GM18909 (cell line): ENCODE results near the gene NUP205.

Source experiments
- ATAC-seq: cut with Tn5 transposase; IDR thresholded peaks from one replicate; pipeline ENCODE4 v1.9.1; 2021; ENCODE audit warnings: mild to moderate bottlenecking; ENCODE audit not compliant: unreplicated experiment, poor library complexity

Gene NUP205, protein sequence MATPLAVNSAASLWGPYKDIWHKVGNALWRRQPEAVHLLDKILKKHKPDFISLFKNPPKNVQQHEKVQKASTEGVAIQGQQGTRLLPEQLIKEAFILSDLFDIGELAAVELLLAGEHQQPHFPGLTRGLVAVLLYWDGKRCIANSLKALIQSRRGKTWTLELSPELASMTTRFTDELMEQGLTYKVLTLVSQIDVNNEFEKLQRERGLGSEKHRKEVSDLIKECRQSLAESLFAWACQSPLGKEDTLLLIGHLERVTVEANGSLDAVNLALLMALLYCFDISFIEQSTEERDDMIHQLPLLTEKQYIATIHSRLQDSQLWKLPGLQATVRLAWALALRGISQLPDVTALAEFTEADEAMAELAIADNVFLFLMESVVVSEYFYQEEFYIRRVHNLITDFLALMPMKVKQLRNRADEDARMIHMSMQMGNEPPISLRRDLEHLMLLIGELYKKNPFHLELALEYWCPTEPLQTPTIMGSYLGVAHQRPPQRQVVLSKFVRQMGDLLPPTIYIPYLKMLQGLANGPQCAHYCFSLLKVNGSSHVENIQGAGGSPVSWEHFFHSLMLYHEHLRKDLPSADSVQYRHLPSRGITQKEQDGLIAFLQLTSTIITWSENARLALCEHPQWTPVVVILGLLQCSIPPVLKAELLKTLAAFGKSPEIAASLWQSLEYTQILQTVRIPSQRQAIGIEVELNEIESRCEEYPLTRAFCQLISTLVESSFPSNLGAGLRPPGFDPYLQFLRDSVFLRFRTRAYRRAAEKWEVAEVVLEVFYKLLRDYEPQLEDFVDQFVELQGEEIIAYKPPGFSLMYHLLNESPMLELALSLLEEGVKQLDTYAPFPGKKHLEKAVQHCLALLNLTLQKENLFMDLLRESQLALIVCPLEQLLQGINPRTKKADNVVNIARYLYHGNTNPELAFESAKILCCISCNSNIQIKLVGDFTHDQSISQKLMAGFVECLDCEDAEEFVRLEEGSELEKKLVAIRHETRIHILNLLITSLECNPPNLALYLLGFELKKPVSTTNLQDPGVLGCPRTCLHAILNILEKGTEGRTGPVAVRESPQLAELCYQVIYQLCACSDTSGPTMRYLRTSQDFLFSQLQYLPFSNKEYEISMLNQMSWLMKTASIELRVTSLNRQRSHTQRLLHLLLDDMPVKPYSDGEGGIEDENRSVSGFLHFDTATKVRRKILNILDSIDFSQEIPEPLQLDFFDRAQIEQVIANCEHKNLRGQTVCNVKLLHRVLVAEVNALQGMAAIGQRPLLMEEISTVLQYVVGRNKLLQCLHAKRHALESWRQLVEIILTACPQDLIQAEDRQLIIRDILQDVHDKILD (N-terminal part only)

DNA sequence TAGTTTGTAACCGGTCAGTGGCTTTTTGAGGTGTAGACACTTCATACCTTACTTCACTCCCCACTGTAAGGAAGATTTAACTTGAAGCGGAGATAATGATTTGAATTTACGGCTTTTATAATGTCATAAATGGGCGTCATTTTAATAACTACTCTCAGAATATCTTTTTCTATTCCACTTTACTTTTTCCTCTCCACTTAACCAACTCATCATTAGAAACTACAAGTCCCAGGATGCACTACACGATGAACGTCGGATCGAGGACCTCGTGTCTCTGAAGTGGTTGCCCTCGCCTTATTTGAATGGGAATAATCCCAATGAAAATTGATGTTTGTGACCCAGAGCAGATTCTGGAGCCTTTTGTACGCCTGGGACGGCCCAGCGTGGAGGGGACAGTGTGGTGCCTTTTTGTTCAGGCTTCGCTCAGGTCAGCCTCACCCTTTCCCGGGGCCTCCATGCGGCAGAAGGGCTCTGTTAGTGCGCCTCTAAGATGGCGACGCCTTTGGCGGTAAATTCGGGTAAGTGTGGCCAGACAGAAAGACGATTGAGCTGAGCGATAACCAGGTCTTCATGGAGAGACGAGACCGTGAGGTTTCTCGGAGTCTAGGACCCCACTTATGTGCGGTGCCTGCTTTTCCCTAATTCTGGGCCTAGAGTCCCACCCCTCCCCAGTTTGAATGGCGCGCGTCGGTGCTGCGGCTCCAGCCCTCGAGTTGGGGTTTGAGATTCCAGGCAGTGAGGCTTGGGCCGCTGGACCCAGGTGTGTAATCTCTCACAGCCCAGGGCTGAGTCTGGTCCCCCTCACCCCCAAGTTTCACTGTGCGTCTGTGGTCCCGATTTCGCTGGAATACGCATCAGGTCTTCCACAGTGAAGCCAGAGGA, at the start of gene NUP205:
Gene NUP205, plus strand, starts transcription at position 463 of the 882 bp plus-strand sequence. Its CDS starts 28 bp downstream, at position 491.
- peak; percentile 73 for ATAC-seq

DNA sequence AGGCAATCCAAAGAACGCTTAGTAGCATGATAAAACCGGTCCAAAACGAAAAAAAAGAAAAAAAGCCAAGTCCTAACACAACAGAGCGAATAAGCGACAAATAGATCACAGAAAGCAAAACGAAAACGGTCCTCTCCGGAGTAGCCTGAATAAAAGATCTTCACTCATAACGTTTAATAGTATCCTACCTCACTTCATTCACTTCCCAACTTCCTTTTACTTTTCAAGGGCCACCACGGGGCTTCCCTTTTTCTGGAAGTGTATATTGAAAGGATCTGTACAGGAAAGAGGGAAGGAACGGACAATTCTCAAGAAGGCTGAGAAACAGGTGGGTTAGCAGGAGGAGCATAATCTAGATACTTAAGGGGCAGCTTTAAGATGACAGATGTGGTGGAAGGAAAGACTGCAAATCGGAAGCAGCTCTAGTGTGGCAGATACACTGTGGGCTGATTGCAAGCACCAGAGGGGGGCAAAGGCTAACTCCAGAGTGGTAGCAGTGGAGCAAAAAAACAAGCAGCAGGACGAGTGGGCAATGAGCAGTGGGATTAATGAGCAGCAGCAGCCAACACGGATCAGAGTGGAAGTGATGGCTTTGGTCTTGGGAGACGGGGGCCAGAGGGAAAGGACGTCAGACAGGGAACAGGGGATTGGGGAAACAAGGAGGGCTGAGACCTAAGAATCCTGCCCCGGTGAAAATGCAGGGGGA, 48.7 kb upstream of the NUP205 start:
- ATAC-seq: peak; percentile 36

DNA sequence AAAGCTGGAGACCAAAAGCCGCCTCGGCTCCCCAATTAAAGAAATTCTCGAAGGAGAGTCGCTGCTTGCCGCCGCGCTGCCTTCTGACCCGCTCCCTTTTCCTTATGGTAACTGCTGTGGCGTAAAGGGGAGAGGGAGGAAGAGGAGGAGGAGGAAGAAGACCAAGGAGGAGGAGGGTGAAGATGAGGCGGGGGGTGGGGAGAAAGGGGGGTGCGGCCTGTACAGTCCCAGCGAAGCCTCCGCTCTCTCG, 48.2 kb upstream of the NUP205 start:
- no peak for ATAC-seq

DNA sequence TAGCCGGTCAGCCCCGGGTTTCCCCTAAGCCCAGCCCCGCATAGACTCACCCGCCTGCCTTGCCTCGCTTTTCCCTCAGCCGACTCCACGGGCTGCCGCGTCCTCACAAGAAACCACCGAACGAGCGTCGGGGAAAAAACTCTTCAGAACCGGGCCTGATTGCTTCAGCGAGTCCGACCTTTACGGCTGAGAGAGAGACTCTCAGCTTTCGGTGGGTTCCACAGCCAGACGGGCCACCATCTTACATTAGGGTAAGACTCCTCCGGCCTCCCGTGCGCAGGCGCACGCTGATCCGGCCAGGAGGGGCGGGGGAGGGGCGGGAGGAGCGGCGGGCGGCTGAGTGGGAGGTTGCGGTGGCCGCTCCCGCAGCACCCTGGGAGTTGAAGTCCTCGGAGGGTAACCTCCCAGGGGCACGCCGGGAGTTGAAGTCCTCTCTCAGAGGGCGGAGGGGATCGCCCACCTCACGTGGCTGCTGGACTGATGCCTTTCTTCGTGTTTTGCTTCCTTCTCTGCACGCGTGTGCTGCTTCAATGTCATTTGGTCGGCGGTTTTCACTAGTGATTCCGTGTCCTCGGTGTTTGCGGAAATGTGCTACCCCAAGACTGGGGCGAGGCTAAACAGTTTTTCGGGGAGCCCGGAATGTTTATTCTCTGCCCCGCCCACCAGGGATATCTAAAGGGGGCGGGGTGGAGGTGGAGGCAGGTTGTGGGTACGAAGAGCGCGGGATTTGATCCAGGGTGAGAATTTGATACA, 47.7 kb upstream of the NUP205 start, which contains the start of gene CNOT4:
Gene CNOT4, minus strand, starts transcription at position 264 of the 753 bp plus-strand sequence. CDS start 71,771 bp downstream, outside the sequence.
- peak; percentile 97 for ATAC-seq

DNA sequence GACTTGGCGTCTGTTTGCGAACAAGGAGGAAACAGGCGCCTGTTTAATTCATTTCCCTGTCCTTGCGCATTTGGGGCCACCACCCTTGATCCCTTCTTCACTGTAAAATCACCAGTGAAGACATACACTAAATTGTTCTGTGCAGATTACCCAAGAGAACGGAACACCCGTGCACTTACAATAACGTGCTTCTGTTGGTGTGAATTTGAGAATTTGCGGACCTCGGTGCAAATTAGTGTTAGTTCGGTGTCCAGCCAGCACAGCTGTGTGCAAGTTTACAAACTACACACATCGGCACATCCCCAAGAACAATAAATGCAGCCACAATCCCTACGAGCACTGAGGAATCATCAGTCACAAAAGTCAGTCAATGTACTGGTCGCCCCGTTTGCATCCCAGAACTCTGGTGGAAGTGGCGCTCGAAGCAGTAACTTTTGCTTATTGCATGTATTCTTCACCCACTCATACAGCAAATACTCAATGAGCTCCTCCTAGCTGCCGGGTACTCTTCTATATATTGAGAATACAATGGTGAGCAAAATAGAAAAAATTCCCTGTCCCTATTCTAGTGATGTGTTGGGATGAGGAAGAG, 47.0 kb upstream of the NUP205 start:
- no peak for ATAC-seq

DNA sequence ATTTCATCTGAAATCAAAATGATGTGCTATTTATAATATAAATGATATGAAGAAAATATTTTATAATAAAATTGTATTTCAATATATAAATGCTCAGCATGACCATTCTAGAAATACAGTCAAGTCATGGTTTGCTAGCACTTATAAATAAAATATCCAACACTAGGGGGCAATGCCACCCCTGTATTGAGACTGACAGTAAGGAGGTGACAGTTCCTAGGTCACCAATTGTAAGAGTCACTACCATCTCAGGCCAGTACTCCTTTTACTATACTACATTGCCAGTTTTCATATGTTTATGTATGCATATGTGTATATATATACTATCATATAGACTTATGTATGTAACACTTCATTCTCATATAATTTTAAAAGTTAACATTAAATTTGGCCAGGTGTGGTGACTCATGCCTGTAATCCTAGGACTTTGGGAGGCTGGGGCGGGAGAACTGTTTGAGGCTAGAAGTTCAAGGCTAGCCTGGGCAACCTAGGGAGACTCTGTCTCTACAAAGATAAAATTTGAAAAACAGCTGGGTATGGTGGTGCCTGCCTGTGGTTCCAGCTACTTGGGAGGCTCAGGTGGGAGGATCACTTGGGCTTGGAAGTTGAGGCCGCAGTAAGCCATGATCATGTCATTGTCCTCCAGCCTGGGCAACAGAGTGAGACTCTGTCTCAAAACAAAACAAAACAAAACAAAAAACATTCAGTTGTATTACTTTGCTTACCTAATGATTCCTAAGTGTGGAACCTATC, 45.4 kb upstream of the NUP205 start:
- ATAC-seq: peak; percentile 43

DNA sequence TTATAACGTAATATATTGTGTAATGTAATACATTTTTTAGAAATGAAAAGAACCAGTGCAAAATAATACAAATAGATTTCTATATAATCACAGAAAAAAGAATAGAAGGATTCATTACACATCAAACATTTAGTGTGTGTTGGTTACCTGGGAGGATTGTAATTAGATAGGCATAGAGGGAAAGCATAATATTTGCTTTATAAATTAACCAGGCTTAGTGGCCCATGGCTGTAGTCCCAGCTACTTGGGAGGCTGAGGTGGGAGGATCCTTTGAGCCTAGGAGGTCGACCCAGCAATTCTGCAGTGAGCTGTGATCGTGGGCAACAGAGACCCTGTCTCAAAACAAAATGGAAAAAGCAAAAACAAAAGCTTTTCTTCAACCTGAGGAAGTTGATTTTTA, 42.9 kb upstream of the NUP205 start:
- ATAC-seq: no peak

DNA sequence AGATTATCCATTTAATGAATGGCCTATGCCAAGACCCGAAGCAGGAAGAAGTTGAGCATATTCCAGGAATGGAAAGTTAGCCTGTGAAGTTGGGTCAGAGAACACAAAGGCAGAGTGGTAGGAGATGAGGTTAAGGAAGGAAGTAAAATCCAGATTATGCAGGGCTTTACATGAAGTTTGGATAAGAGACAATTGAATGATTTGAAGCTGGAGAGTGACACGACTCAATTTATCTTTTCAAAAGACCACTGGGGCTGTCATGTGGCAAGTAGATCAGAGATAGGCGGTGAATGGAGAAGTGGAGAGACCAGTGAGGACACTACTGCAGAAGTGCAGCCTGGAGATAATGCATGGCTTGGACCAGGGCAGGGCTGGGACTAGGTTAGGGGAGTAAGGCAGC, 40.7 kb upstream of the NUP205 start:
- no peak for ATAC-seq

DNA sequence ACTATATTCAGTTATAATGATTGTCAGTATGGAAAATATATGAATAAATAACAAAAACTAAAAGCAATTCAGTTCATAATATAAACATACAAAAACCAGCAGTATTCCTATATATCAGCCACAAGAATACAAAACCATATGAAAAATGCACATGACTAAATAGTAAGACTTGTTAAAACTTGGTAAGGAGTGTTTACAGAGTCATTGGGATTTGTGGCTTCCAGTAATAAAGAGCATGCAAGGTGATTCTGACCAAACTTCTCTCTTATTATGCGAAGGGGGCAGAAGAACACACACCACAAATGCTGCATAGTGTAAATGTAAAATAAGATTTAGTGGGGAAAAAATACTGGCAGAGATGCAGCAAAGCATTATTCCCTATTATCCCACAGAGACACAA, 39.0 kb upstream of the NUP205 start:
- no peak for ATAC-seq

DNA sequence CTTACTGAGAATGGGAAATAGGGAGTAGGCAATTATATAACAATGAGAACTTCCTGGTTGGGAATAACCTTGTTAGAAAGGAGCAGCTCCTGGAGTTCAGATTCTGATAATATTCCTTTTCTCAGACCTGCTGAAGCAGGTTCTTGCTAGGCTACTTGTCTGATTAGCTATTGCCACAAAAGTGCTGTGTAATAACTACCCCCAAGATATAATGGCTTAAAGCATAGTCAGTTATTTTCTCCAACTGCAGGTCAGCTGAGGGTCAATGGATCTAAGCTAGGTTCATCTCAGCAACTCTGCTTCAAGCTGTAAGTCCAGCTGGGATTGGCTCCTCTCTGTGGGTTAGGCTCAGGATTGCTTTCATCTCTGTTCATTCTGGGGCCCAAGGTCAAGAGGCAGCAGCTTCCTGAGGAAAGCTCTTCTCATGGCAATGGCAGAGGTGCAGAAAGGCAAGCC, 38.5 kb upstream of the NUP205 start:
- ATAC-seq: no peak

DNA sequence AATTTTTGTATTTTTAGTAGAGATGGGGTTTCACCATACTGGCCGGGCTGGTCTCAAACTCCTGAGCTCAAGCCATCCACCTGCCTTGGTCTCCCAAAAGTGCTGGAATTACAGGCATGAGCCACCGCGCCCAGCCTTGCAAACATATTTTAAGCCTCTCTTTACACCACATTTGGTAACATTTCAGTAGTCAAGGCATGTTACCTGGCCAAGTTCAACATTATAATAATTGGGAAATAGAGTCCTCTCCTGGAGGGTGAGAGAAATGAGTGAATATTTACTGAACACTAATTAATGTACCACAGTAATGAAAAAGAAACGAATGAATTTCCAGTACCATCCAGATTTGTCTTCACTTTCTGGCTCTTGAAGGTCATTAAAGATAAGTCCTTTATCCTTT, 37.8 kb upstream of the NUP205 start:
- no peak for ATAC-seq

DNA sequence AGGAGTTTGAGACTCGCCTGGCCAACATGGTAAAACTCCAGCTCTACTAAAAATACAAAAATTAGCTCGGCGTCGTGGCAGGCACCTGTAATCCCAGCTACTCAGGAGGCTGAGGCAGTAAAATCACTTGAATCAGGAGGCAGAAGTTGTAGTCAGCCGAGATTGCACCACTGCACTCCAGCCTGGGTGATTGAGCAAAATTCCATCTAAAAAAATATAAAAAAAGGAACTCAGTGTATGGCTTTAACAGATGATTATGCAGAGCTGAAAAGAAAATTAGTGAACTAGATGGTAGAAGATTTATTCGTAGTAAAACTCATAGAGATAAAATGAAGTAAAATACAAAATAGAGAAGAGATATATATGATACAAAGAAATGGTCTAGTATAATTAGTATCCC, 35.2 kb upstream of the NUP205 start:
- no peak for ATAC-seq

DNA sequence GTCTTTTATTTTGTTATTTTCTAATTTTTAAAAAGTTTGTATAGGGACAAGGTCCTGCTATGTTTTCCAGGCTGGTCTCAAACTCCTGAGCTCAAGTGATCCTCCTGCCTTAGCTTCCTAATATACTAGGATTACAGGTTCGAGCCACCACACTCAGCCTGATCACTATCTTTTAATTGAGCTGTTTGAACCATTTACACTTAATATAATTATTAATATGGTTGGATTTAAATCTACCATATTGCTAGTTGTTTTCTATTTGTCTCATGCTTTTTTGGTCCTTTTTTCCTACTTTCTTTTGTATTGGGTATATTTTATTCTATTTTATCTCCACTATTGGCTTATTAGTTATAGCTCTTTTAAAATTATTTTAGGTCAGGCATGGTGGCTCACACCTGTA, 34.6 kb upstream of the NUP205 start:
- no peak for ATAC-seq

DNA sequence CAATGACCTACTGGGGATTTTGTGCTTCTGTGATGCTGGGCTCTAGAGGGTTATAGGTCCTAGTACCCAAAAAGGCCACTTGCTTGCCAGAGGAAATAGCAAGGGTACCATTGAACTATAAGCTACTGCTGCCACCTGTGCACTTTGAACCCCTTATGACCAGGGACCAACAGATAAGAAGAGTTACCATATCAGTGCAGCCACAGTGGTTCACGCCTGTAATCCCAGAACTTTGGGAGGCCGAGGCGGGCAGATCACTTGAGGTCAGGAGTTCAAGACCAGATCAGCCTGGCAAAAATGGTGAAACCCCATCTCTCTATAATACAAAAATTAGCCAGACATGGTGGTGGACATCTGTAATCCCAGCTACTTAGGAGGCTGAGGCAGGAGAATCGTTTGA, 32.3 kb upstream of the NUP205 start:
- ATAC-seq: no peak

DNA sequence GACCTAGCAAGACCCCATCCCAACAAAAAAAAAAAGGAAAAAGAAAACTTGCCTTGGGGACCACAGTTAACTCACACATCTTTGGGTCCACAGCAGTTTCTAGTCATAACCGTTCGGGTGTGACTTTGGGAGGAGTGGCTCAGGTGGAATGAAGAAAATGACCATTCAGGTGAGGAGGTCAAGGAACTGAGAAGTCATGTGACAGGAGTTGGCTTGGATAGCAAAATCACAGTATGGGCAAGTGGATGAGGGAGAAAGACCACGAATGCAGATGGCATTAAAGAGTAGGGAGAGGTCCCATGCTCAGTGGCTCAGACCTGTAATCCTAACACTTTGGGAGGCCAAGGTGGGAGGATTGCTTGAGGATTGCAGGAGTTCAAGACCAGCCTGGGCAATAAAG, 30.7 kb upstream of the NUP205 start:
- ATAC-seq: no peak

DNA sequence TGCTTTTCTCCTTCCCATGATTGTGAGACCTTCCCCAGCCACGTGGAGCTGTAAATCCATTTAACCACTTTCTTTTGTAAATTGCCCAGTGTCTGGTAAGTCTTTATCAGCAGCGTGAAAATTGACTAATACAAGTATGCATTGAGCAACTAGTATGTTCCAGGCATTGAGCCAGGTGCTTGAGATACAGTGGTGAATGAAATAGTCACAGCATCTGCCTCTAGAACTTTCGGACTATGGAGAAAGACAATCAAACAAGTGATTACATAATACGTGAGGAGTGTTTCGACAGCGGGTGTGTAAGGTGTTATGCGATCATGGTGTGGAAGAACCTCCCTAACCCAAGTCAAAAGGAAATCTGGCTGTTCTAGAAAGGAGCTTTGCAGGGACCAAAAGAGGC, 21.6 kb upstream of the NUP205 start:
- no peak for ATAC-seq

DNA sequence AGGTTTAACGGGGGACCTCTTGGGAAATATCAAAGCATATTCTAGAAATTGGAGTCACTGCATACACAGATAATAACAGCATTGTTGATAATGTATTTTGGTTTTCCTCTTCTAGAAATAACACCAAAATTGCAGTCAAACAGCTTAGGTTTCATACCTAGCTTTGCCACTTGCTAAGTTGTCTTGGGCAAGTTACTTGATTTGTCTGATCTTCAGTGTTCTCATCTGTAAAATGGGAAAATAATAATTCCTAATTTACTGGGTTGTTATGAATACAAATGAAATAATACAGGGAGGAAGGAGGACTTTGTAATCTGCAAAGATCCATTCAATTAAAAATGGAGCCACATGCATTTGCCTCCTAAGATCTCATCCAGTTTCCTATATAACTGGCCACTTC, 20.3 kb upstream of the NUP205 start:
- no peak for ATAC-seq
